DMS53 treated with DMSO at 0.1 percent for 48 hours (cell line): ENCODE results near the gene CHAF1A.

ENCODE experiments used
- DNase-seq: peaks from one replicate; lab custom pipeline; 2025; ENCODE audit not compliant: unreplicated experiment; lab: John Stamatoyannopoulos, UW

The CHAF1A gene

DNA sequence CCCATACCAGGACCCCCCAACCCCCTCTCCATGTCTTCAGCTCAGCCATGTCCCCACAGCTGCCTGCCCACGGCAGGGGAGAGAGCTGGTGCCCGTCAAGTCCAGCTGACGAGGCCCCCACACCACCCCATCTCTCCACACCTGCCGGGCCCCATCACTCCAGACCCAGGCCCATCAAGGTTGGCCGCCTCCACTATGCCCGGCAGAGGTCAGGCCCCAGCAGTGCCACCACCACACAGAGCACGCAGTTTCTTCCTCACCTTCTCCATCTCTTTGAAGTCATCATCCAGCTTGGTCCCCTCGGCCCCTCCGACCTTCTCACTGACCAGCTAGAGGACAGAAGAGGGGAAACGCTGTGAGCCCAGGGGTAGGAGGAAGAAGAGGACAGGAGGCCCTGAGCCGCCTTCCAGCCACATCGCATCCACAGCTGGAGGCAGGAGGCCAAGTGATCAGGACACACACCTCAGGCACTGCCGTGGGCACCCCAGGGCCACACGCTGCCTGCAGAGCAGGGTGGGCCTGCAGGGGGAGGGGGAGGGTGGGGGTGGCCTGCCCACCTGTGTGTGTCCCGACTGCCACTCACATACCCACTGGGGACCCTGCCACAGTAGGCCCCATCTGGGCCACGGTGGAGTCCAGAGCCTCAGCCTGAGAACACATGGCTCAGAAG lies 35.6 kb upstream of the CHAF1A start:
- no peak for DNase-seq

DNA sequence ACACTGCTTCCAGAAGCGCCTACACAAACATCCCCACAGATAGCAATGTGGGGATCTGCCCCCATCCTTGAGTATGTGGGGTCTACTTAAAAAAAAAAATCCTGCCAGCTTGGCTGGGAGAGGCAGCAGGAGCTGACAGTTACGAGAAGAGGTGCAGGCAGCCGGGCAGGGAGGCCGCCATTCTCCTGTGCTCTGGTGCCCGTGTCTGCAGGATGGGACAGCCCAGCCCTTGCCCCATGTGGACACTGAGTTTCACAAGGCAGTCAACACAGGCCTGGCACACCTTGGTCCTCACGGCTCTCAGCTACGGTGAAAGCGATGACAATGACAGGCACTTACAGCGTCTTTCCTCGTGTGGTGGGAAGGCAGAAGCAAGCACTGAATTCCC lies 35.1 kb upstream of the CHAF1A start:
- no peak for DNase-seq

DNA sequence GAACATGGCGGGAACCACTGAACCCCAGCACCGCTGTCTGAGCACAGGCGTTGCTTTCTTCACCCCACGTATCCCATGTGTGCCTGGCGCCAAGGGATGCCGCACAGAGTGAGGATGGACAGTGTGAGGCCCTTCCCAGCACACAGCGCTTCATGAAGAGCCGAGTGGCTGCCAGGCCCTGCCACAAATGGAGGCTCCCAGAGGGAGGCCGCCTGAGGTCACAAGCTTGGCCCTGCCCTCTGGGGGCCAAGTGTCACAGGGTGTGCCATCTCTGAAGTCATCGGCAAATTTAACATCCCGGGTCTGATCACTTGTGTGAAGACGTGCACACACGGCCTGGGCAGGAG lies 34.7 kb upstream of the CHAF1A start:
- DNase-seq = no peak

DNA sequence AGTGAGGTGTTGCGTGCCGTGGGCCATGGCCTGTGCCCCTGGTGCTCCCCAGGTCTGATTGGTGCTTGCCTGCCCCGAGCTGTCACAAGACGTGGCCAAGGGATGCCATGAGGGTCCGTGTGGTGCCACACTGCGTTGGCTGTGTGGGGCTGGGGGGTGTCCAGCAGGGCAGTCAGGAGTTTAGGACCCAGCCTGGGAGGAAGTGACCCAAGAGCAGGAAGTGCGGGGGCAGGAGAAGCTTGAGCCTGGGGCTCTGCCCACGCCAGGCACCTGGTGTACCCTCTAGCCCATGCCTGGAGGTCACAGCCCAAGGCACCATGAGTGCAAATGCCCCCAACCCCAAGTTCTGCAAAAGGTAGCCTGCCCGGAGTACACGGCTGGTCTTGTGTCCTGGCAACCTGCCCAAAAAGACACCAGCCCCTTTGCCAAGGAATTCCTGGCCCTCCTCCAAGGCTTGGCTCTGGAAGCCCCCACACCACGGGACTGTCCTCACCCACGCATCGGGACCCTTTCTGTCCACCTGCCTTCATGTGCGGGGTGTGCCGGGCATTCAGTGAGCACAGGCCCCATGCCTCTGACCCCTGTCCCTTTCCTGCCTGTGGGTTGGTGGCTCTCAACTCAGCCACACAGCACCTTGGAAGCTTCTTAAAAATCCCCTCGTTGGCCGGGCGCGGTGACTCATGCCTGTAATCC lies 34.2 kb upstream of the CHAF1A start:
- no peak for DNase-seq

DNA sequence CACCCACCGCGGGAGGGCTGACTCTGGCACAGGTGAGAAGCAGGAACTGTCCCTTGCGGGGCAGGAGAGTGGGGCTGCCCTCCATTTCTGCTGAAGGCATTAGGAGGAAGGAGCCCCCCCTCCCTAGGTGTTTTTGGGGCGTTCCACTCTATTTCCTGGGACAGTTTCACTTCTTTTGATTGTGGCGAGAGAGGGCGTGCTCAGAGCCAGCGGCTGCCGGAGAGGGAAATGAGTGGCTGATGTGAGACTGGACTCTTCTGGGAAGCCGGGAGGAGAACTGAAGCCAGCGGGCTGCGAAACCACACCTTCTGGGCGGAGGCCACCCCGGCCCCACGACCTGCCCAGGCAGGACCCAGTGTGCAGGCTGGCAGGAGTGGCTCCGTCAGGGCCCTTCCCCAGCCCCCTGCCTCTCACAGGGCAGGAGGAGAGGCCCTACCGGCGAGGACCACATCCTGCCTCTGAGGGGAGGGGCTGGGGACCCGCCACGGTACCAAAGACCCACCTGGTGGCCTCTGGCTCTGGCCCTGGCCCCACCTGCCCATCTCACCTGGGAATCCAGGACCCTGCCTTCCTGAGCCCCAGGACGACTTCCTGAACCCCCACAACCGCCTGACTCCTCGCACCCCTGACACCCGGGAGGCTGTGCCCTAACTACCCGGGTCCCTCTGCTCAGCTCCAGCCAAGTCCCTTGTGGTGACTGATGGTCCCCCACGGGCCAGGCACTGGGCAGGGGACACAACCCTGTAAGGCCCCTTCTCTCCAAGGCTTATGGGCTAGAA lies 33.1 kb upstream of the CHAF1A start:
- DNase-seq = no peak

DNA sequence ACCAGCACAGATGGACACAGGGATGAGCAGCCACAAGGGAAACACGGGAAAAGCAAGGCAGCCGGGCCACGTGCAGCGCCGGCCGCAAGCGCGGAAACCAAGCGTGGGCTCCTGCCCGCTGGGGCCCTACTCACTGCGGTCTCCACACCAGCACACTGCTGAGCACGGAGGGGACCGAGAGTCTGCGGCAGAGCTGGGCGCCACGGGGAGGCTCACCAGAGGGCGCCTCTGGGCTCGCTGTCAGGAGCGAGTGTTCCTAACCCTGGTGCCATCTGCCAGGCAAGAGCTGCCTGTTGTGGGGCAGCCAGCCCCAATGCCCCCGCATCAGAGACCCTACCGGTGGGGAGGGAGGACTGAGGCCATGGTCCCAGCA lies 32.6 kb upstream of the CHAF1A start:
- DNase-seq = no peak

DNA sequence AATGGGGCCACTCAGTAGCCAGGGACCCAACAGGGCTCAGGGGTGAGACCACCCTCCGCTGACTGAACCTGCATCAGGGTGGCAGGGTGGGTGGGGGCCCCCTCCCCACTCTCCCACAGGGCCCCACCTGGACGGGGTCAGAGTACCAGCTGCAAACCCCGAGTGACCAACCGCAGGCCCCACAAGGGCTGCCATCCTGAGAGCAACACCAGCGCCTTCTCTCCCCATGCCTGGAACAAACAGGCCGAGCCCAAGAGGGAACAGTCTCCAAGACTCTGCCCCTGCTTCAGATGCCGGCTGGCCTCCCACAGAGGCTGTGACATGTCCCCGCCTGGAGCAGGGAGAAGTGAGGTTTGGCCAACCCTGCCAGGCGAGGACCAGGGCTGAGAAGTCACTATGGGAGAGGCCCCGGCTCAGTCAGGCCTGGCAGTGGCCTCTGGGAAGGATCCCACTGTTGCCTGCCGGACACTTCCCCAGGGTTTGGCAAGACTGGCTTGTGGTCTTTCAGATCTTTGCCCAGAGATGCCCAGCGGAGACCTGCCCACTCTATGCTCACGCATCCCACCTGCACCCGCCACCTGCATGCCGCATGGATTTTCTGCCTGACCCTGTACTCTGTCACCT lies 31.9 kb upstream of the CHAF1A start:
- no peak for DNase-seq

DNA sequence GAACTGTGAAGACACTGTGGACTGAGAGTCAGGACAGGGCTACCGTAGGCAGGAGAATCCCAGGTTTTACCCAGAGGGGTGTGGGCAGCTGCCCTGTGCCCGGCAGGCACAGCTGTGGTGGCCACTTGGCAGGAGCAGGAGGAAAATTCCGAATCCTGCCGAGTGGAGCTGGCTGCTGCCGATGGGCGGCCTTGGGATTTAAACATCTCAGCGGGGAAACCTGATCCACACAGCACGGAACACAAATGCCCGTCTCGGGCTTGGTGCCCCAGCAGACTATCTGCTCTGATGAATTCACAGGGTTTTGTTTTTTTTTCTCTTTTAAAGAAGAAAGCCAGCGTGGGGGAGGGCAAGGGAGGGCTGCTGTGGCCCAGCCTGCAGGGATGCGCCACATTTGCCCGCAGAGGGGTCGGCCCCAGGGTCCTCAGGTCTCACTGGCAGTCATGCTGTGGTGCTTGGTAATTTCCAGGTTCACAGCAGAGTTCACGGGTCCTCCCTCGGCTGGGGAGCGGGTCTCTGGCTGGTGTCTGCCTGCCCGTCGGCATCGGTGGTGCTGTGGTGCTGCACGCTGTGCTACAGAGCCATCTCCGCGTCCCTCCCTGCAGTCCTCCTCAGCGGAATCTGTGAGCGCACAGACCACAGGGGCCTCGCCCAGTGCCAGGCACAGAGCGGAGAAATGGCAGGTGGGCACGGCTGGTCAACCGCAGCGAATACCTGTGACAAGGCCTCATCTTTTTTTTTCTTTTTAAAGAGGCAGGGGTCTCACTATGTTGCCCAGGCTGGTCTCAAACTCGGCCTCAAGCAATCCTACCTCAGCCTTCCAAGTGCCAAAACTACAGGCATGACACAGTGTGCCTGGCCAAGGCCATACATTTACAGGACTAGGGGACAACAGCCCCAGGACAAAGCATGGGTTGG lies 30.9 kb upstream of the CHAF1A start:
- DNase-seq = no peak

DNA sequence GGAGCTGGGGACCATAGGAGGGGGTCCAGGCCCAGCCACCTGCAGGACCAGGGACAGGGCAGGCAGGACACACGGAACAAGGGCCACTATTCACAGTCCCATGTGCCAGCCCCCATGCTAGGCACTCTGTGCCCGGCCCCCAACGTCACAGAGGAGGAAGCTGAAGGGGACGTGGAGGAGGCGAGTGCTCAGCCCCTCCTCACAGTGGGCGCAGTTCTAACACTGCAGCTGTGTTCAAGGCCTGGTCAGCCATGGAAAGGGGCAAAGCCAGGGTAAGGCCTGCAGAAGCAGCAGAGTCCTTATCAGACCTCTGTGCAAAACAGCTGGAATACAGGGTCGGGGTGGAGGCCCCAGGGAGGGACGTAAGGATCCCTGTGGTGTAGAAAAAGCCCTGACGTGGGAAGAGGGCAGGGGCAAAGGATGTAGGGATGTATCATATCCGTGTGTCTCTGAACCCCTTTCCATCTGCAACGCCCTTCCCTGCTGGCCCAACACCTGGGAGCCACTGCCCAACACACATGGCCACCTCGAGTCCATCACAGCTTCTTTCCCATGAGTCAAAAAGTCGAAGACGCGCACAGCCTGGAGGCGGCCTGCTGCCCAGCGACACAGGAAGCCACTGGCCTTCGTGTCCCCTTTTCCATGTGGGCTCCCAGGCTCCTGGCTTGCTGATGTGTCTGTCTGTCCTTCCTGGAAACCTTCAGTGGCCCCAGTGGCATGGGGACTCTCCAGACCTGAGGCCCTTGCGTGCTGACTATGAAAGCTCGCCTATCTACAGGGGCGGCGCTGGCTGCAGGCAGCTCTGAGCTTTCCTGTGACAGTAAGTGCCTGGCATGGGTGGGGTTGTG lies 30.1 kb upstream of the CHAF1A start:
- no peak for DNase-seq

DNA sequence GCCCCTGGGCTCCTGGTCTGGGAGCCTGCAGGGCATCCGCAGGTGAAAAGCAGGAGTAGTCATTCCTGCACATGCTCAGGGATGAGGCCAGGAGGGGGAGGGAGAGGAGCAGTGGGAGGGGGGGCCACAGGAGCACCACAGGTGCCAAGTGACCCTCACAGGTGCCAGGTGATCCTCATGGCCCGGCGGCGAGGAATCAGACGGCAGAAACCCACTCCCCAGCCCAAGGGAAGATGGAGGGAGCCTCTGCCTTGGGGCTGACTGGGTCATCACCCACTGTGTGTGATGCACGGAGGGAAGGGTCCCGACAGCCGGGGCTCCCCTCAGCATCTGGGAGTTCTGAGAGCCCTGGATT lies 29.4 kb upstream of the CHAF1A start:
- DNase-seq = no peak

DNA sequence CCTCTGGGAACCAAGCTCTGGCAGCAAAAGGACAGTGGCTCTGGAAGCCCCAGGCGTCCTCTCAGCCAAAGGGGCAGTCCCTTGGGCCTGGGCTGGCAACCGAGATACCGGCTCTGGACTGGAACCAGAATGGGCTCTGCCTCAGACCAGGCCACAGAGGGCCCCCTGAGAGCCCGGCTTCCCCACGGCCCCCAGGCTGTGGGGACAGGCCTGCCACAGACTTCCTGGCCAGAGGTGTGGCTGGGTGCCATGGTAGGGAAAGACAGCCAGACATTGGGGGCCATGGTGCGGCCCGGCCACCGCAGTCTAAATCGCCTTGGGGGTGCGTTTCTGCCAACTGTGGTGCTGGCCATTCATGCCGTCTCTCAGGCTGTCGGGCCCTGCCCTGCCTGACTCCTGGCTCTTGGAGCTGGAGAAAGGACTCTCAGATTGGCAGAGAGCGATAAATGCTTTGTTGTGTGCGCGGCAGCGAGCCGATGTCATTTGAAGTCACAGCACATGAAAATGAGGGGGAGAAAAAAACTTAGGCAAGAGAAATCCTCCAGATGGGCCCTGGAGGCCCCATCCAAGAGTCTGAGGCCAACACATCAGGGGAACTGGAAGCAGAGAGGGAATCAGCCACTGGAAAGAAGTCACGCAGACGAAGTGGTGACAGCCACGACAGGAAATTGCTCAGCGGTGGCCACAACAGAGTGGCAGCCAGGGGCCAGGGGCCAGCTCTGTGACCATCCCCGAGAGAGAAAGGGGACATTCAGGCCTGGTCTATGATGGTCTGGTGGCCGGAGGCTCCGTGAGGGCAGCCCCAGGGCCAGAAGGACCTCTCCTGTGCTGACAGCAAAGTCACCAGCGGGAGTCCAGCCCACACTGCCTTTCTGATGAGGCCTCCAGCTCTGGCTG lies 28.6 kb upstream of the CHAF1A start:
- no peak for DNase-seq

DNA sequence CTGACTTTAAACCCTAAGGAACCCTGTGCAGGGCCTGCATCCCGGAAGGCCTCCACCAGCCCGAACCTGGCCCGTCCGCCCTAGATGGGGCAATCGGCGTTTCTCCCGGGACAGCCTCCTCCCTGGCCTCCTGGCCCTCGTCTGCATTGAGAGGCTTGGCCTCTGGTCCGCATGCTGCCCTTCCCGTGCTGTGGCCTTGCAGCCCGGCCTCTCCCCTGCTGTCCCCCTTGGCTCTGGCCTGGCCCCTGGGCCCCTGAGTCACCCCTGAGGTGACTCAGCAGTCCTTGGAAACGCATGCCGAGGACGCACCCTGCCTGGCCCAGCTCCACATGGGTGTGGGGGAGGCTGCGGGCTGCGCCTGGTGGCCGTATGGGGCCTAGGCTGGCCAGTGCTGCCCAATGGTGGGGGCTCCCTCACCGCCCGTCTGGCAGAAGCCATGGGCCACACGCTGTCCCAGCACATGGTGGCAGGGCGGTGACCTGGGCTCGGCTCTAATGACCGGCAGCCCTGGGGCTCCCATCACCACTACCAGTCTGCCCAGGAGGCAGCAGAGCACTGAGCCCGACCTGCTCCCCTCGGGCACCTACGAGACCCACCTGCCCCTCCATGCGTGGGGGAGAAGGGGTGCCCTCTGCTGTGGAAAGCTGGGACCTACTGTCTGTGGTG lies 27.8 kb upstream of the CHAF1A start:
- DNase-seq = no peak

DNA sequence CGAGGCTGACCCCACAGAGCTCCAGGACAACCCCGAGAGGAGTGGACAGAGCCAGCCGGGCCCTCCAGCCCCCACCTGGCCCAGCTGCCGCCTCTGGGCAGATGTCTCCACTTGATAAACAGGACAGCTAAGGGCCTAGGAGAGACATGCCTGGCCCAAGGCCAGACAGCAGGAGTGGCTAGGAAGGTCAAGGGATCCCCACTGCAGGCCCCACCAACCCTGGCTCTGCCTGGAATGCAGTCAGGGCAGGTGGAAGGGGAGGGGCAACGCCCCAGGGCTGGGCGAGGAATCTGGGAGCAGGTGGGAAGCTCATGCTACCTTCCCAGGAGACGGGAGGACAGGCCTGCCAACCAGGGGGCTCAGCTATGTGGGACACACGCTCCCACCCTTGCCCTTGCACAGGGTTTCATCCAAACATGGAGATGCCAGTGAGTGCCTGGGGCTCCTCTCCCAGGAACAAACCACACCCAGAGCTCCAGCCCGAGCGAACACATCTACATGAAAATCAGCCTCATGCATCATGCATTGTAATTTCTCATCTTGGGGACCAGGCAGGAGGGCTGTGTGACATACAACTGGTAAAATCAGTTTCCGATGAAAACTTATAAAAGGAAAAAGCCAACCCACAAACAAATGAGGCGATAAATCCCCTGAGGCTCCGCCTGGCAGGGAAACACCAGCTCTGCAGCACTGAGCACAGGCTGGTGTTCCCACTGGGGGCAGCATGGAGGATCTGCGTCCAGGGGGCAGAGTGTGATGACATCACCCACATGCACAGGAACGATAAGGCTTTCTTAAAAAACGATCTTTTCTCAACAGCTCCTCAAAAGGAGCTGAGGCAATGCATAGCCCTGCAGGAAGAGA lies 27.0 kb upstream of the CHAF1A start:
- peak; percentile 65 for DNase-seq

DNA sequence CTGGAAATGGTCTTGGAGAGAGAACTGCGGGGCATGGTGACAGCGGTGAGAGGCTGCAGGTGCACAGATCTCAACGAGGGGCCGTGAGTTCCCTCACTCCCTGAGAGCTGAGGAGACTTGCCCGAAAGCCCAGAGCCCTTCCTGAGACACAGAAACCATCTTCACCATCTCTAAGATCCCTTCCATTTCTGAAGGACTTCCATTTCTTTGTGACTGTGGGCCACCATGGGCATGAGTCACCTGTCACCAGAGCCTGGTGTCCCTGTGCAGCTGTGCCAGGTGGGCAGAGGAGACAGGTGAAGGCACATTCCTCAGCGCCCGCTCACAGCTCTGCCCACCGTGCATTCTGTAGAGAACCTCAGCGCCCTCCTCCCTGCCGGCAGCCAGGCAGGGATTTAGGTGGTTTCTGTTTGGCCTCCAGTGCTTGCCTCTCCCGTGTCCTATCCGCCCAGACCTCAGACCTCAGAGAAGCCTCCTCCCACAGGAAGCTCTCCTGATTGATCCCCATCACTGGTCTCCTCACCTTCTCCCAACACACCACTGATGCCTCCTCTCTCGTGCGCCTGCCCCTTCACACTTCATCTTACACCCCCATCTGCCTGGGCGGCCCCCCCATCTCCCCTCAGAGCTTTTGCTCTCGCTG lies 26.3 kb upstream of the CHAF1A start:
- DNase-seq = no peak

DNA sequence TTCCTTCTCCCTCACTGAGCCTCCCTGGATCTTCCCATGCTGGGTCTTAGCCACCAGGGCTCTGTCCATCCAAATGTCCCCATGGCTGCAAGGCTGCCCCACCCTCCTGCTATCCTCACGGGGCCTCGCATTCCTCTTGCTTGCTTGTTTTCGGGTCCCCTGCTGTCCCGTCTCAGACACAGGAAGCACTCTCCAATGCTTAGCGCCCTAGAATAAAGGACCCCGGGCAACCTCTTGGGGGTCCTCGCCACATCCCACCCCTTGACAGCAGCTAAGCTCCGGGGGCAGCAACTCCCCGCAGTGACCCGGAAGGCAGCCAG lies 25.8 kb upstream of the CHAF1A start:
- no peak for DNase-seq

DNA sequence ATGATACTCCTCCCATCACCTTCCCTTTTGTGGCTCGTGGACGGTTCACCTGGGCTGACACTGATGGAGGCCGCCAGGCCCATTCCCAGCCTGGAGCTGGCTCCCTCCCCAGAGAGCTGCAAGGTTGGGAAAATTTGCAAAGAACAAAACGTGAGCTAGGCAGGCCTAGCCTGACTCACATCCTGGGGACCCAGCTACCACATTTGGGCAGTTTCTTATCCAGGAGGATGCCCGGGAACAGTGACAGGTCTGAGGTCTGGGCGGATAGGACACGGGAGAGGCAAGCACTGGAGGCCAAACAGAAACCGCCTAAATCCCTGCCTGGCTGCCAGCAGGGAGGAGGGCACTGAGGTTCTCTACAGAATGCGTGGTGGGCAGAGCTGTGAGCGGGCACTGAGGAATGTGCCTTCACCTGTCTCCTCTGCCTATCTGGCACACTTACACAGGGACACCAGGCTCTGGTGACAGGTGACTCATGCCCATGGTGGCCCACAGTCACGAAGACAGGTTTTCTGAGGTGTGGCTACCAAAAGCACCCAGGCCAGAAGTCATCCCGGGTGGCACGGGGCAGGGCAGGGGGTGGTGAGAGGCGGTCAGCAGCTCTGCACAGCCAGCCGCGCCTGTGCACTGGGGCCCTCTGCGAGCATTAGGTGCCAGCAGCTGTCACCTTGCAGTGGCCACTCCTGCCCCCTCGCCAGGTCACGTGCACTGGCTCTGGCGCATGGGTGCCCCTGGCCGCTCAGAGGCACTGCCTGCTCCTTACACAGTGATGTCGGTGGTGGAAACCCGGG lies 25.3 kb upstream of the CHAF1A start:
- no peak for DNase-seq

DNA sequence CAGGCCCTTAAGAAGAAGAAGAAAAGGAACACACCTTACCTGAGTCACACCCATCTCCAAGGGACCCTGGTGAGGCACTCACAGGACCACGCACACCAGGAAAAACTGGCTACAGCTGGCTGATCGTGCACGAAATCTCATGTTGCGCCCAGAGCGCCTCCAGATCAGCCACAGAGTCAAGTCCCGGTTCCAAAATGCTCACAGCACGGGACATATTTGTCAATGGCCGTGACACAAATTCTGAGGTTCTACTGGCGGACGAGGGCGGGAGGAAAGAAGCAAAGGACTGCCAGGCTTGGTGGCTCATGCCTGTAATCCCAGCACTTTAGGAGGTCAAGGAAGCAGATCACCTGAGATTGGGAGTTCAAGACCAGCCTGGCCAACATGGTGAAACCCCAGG lies 23.6 kb upstream of the CHAF1A start:
- no peak for DNase-seq
